GM23338 (cell line): ENCODE results near the gene MERTK. TPM values are rescaled to one million over a fixed set of nuclear protein-coding genes. Genes with fewer than 3 reads are reported as not detected.

Source experiments
- CREB1 ChIP-seq: fragments of 250-450 bp; sonication (Bioruptor Pico); IDR thresholded peaks from 2 replicates; pipeline ENCODE4 v1.5.0; 2020; ENCODE audit warnings: low read depth, mild to moderate bottlenecking, moderate library complexity
- EZH2 ChIP-seq: fragments of 200-600 bp; sonication (generic); IDR thresholded peaks from one replicate; pipeline ENCODE4 v1.8.0; 2017; ENCODE audit warnings: antibody characterized with exemption, mild to moderate bottlenecking, low read depth; ENCODE audit not compliant: unreplicated experiment
- EZH2phosphoT487 ChIP-seq: fragments of 200-600 bp; sonication (generic); IDR thresholded peaks from one replicate; pipeline ENCODE4 v1.8.1; 2018; ENCODE audit warnings: antibody characterized with exemption; ENCODE audit not compliant: unreplicated experiment
- JUNB ChIP-seq: IDR thresholded peaks from one replicate; pipeline ENCODE4 v1.6.1; 2016; ENCODE audit warnings: antibody characterized with exemption; ENCODE audit not compliant: unreplicated experiment
- NANOG ChIP-seq: IDR thresholded peaks from 2 replicates; pipeline ENCODE4 v1.6.1; 2016; ENCODE audit warnings: antibody characterized with exemption, borderline replicate concordance
- POLR2AphosphoS5 ChIP-seq: IDR thresholded peaks from 2 replicates; pipeline ENCODE4 v1.6.1; 2016; ENCODE audit warnings: antibody characterized with exemption, low read depth
- ZNF331 ChIP-seq: fragments of 250-450 bp; sonication (Bioruptor Pico); IDR thresholded peaks from 2 replicates; pipeline ENCODE4 v1.5.0; 2020; ENCODE audit warnings: low read depth, mild to moderate bottlenecking, moderate library complexity
- polyA plus RNA-seq: library from polyadenylated mRNA; unstranded; fragments of >200 nt; fragmentation: Nextera tagmentation; extraction: Ambion mirVana; gene quantifications from 2 replicates; pipeline ENCODE4 v1.2.1, GENCODE V29; 2016
- total RNA-seq: library from RNA; depleted of rRNA; stranded (reverse); fragments of >200 nt; shearing (Covaris generic); gene quantifications from 2 replicates; pipeline ENCODE4 v1.2.3, GENCODE V29; 2014
- TF ChIP-seq, protein P1 (sequence below): fragments of 250-450 bp; sonication (Bioruptor Pico); IDR thresholded peaks from 2 replicates; pipeline ENCODE4 v1.5.0; 2020; ENCODE audit warnings: mild to moderate bottlenecking, moderate library complexity
- TF ChIP-seq, protein P2 (sequence below): IDR thresholded peaks from 2 replicates; pipeline ENCODE4 v1.6.1; 2016; ENCODE audit warnings: antibody characterized with exemption
- TF ChIP-seq, protein P3 (sequence below), 2 experiments: fragments of 200-600 bp in 1 of 2; sonication (generic) in 1 of 2; conservative IDR thresholded peaks; 2 replicates each; pipeline versions ENCODE4 v1.5.1 to v1.6.1; 2016 to 2017; ENCODE audit warnings: antibody characterized with exemption in 2 of 2, low read depth in 2 of 2, mild to moderate bottlenecking in 2 of 2, moderate library complexity in 1 of 2
- TF ChIP-seq, protein P4 (sequence below): IDR thresholded peaks from one replicate; pipeline ENCODE4 v1.6.1; 2018; ENCODE audit warnings: antibody characterized with exemption; ENCODE audit not compliant: unreplicated experiment

MERTK gene
- total and polyA plus RNA-seq, 2 experiments from 2014 or later, result 3.0 to 9.0 TPM

DNA sequence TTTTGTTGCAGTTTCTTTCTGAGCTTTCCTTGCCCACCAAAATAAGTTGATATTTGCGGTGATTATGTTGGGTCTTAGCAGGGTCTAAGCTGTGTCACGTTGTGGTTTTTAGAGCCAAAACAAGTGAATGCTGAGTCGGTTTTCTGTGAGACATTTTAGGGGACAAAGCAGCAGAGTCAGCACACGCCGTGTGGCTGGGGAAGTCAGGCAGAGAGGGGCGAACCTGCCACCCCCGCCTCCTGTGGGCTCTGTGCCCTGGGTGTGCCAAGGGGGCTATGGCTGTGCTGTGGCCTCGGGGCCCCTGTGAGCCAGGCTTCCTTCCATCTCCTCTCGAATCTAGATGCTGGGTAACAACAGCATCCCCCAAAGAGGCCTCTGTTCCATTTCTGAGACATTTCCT, 125.8 kb downstream of the MERTK start (continued):
- TF ChIP-seq, protein P1, sequence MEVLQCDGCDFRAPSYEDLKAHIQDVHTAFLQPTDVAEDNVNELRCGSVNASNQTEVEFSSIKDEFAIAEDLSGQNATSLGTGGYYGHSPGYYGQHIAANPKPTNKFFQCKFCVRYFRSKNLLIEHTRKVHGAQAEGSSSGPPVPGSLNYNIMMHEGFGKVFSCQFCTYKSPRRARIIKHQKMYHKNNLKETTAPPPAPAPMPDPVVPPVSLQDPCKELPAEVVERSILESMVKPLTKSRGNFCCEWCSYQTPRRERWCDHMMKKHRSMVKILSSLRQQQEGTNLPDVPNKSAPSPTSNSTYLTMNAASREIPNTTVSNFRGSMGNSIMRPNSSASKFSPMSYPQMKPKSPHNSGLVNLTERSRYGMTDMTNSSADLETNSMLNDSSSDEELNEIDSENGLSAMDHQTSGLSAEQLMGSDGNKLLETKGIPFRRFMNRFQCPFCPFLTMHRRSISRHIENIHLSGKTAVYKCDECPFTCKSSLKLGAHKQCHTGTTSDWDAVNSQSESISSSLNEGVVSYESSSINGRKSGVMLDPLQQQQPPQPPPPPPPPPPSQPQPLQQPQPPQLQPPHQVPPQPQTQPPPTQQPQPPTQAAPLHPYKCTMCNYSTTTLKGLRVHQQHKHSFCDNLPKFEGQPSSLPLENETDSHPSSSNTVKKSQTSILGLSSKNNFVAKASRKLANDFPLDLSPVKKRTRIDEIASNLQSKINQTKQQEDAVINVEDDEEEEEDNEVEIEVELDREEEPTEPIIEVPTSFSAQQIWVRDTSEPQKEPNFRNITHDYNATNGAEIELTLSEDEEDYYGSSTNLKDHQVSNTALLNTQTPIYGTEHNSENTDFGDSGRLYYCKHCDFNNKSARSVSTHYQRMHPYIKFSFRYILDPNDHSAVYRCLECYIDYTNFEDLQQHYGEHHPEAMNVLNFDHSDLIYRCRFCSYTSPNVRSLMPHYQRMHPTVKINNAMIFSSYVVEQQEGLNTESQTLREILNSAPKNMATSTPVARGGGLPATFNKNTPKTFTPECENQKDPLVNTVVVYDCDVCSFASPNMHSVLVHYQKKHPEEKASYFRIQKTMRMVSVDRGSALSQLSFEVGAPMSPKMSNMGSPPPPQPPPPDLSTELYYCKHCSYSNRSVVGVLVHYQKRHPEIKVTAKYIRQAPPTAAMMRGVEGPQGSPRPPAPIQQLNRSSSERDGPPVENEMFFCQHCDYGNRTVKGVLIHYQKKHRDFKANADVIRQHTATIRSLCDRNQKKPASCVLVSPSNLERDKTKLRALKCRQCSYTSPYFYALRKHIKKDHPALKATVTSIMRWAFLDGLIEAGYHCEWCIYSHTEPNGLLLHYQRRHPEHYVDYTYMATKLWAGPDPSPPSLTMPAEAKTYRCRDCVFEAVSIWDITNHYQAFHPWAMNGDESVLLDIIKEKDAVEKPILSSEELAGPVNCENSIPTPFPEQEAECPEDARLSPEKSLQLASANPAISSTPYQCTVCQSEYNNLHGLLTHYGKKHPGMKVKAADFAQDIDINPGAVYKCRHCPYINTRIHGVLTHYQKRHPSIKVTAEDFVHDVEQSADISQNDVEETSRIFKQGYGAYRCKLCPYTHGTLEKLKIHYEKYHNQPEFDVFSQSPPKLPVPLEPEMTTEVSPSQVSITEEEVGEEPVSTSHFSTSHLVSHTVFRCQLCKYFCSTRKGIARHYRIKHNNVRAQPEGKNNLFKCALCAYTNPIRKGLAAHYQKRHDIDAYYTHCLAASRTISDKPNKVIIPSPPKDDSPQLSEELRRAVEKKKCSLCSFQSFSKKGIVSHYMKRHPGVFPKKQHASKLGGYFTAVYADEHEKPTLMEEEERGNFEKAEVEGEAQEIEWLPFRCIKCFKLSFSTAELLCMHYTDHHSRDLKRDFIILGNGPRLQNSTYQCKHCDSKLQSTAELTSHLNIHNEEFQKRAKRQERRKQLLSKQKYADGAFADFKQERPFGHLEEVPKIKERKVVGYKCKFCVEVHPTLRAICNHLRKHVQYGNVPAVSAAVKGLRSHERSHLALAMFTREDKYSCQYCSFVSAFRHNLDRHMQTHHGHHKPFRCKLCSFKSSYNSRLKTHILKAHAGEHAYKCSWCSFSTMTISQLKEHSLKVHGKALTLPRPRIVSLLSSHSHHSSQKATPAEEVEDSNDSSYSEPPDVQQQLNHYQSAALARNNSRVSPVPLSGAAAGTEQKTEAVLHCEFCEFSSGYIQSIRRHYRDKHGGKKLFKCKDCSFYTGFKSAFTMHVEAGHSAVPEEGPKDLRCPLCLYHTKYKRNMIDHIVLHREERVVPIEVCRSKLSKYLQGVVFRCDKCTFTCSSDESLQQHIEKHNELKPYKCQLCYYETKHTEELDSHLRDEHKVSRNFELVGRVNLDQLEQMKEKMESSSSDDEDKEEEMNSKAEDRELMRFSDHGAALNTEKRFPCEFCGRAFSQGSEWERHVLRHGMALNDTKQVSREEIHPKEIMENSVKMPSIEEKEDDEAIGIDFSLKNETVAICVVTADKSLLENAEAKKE (CRISPR knock-in tag), result no peak
- TF ChIP-seq NANOG, result no peak
- TF ChIP-seq CREB1 (CRISPR knock-in tag), result no peak
- no peak for TF ChIP-seq JUNB
- TF ChIP-seq EZH2, result no peak
- TF ChIP-seq, protein P2, sequence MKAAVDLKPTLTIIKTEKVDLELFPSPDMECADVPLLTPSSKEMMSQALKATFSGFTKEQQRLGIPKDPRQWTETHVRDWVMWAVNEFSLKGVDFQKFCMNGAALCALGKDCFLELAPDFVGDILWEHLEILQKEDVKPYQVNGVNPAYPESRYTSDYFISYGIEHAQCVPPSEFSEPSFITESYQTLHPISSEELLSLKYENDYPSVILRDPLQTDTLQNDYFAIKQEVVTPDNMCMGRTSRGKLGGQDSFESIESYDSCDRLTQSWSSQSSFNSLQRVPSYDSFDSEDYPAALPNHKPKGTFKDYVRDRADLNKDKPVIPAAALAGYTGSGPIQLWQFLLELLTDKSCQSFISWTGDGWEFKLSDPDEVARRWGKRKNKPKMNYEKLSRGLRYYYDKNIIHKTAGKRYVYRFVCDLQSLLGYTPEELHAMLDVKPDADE, result no peak
- TF ChIP-seq, protein P3, sequence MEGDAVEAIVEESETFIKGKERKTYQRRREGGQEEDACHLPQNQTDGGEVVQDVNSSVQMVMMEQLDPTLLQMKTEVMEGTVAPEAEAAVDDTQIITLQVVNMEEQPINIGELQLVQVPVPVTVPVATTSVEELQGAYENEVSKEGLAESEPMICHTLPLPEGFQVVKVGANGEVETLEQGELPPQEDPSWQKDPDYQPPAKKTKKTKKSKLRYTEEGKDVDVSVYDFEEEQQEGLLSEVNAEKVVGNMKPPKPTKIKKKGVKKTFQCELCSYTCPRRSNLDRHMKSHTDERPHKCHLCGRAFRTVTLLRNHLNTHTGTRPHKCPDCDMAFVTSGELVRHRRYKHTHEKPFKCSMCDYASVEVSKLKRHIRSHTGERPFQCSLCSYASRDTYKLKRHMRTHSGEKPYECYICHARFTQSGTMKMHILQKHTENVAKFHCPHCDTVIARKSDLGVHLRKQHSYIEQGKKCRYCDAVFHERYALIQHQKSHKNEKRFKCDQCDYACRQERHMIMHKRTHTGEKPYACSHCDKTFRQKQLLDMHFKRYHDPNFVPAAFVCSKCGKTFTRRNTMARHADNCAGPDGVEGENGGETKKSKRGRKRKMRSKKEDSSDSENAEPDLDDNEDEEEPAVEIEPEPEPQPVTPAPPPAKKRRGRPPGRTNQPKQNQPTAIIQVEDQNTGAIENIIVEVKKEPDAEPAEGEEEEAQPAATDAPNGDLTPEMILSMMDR (conservative IDR thresholded peaks at IDR 0.05; ENCODE audit: low read depth in 2 of 2), result no peak
- TF ChIP-seq ZNF331 (CRISPR knock-in tag), result no peak
- no peak for TF ChIP-seq EZH2phosphoT487
- TF ChIP-seq POLR2AphosphoS5, result no peak
- TF ChIP-seq, protein P4, sequence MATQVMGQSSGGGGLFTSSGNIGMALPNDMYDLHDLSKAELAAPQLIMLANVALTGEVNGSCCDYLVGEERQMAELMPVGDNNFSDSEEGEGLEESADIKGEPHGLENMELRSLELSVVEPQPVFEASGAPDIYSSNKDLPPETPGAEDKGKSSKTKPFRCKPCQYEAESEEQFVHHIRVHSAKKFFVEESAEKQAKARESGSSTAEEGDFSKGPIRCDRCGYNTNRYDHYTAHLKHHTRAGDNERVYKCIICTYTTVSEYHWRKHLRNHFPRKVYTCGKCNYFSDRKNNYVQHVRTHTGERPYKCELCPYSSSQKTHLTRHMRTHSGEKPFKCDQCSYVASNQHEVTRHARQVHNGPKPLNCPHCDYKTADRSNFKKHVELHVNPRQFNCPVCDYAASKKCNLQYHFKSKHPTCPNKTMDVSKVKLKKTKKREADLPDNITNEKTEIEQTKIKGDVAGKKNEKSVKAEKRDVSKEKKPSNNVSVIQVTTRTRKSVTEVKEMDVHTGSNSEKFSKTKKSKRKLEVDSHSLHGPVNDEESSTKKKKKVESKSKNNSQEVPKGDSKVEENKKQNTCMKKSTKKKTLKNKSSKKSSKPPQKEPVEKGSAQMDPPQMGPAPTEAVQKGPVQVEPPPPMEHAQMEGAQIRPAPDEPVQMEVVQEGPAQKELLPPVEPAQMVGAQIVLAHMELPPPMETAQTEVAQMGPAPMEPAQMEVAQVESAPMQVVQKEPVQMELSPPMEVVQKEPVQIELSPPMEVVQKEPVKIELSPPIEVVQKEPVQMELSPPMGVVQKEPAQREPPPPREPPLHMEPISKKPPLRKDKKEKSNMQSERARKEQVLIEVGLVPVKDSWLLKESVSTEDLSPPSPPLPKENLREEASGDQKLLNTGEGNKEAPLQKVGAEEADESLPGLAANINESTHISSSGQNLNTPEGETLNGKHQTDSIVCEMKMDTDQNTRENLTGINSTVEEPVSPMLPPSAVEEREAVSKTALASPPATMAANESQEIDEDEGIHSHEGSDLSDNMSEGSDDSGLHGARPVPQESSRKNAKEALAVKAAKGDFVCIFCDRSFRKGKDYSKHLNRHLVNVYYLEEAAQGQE, result no peak
